KMS-11 (cell line): ENCODE data around the gene PRDX2.

Source experiments
- H2AFZ ChIP-seq: fragments of 200-600 bp; sonication (generic); 2 replicates; pipeline ENCODE4 v1.6.1; 2016; ENCODE audit warnings: antibody characterized with exemption, mixed run types, low read depth
- H3K27ac ChIP-seq: fragments of 200-600 bp; sonication (generic); 2 replicates; pipeline ENCODE4 v1.6.1; 2016; ENCODE audit warnings: mild to moderate bottlenecking, mixed run types
- H3K27me3 ChIP-seq: fragments of 200-600 bp; sonication (generic); 2 replicates; pipeline ENCODE4 v1.6.1; 2017; ENCODE audit warnings: mild to moderate bottlenecking, low read depth, mixed run types, moderate library complexity; ENCODE audit not compliant: insufficient read depth
- H3K36me3 ChIP-seq: fragments of 200-600 bp; sonication (generic); 2 replicates; pipeline ENCODE4 v1.6.1; 2017; ENCODE audit warnings: mild to moderate bottlenecking, mixed run types; ENCODE audit not compliant: insufficient read depth
- H3K4me1 ChIP-seq: fragments of 200-600 bp; sonication (generic); 2 replicates; pipeline ENCODE4 v1.6.1; 2016; ENCODE audit warnings: mild to moderate bottlenecking, low read depth, mixed run types; ENCODE audit not compliant: poor library complexity, severe bottlenecking
- H3K4me2 ChIP-seq: fragments of 200-600 bp; sonication (generic); 2 replicates; pipeline ENCODE4 v1.7.0; 2016; ENCODE audit warnings: mild to moderate bottlenecking, mixed run types
- H3K4me3 ChIP-seq: fragments of 200-600 bp; sonication (generic); IDR thresholded peaks from 2 replicates; pipeline ENCODE4 v1.6.1; 2017; ENCODE audit warnings: low read depth, low read length, mixed read lengths; ENCODE audit not compliant: insufficient read depth
- H3K79me2 ChIP-seq: fragments of 200-600 bp; sonication (generic); 2 replicates; pipeline ENCODE4 v1.6.1; 2016; ENCODE audit warnings: low read depth, mixed run types; ENCODE audit not compliant: insufficient read depth
- H3K9ac ChIP-seq: fragments of 200-600 bp; sonication (generic); 2 replicates; pipeline ENCODE4 v1.6.1; 2016; ENCODE audit warnings: mild to moderate bottlenecking, mixed run types
- H4K20me1 ChIP-seq: fragments of 200-600 bp; sonication (generic); 2 replicates; pipeline ENCODE4 v1.6.1; 2016; ENCODE audit warnings: mild to moderate bottlenecking, mixed run types; ENCODE audit not compliant: insufficient read depth
- TF ChIP-seq, protein P1 (sequence below): fragments of 200-600 bp; sonication (generic); conservative IDR thresholded peaks from 2 replicates; pipeline ENCODE4 v1.6.1; 2017; ENCODE audit warnings: low read depth, mild to moderate bottlenecking, antibody characterized with exemption, low read length, moderate library complexity, mixed read lengths

PRDX2 gene

DNA sequence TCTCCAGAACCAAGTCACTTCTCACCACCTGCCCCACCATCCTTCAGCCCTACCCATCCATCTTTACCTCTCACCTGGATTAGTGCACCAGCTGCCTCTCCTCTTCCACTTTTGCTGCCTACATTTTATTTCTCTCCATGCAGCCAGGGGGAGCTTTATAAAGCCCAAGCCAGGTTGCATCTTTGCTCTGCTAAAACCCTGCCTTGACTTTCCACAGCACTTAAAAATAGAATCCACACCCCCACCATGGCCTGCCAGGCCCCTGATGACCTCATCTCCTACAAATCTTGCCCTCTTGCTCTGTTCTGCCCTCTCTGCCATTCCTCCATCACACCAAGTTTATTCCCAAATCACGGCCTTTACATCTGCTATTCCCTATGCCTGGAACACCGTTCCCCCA is 28.0 kb downstream of the PRDX2 start:
- H3K4me2 ChIP-seq = peak overlapping the region; percentile 8; the same call in 1 of the 2 replicates
- H3K79me2 ChIP-seq = no peaks in the 10 kb centered on the region
- peaks cover 20% of the 10 kb centered on the region for H3K4me1 ChIP-seq
- no peak overlapping the region for H2AFZ ChIP-seq
- H4K20me1 ChIP-seq = no peaks in the 10 kb centered on the region
- H3K36me3 ChIP-seq = no peaks in the 10 kb centered on the region
- no peak overlapping the region for H3K27ac ChIP-seq
- TF ChIP-seq, protein P1, sequence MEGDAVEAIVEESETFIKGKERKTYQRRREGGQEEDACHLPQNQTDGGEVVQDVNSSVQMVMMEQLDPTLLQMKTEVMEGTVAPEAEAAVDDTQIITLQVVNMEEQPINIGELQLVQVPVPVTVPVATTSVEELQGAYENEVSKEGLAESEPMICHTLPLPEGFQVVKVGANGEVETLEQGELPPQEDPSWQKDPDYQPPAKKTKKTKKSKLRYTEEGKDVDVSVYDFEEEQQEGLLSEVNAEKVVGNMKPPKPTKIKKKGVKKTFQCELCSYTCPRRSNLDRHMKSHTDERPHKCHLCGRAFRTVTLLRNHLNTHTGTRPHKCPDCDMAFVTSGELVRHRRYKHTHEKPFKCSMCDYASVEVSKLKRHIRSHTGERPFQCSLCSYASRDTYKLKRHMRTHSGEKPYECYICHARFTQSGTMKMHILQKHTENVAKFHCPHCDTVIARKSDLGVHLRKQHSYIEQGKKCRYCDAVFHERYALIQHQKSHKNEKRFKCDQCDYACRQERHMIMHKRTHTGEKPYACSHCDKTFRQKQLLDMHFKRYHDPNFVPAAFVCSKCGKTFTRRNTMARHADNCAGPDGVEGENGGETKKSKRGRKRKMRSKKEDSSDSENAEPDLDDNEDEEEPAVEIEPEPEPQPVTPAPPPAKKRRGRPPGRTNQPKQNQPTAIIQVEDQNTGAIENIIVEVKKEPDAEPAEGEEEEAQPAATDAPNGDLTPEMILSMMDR = peak; percentile 24; the same call in 1 of the 2 replicates
- no peak overlapping the region for H3K4me3 ChIP-seq
- no peaks in the 10 kb centered on the region for H3K27me3 ChIP-seq
- no peak overlapping the region for H3K9ac ChIP-seq

- Histone ChIP-seq H2AFZ (no peak overlapping the region), H3K4me1 (peaks cover 17% of the 10 kb centered on the region), H4K20me1 (no peaks in the 10 kb centered on the region), H3K27ac (no peak overlapping the region), H3K4me3 (no peak overlapping the region), H3K4me2 (no peak overlapping the region), H3K36me3 (no peaks in the 10 kb centered on the region), H3K27me3 (no peaks in the 10 kb centered on the region), H3K79me2 (no peaks in the 10 kb centered on the region), H3K9ac (no peak overlapping the region)
- TF ChIP-seq, protein P1 = no peak
Measured at GRCh38 chr19:12772323-12772722, 29.3 kb downstream of the PRDX2 start.

DNA sequence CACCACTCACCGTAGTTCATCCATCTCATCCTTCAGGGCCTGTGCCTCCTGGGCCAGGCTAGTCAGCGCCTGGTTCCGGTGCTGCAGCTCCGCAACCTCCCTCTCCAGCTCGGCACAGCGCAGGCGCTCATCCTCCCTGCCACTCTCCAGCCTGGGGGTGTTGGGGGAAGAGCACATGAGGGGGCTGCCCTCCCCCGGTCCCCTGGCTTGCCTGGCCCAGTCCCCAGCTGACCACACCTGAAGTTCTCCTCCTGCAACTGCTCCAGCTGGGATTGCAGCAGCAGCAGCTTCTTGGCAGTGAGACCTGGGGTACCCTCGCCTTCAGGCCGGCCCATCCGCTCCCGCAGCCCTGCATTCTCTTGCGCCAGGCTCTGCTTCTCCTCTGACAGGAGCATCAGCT is 30.7 kb downstream of the PRDX2 start:
- Histone ChIP-seq H3K9ac (no peak overlapping the region), H4K20me1 (no peaks in the 10 kb centered on the region), H3K27me3 (no peaks in the 10 kb centered on the region), H3K36me3 (no peaks in the 10 kb centered on the region), H3K27ac (no peak overlapping the region), H3K4me3 (no peak overlapping the region), H3K4me1 (peaks cover 13% of the 10 kb centered on the region), H2AFZ (no peak overlapping the region), H3K4me2 (no peak overlapping the region), H3K79me2 (no peaks in the 10 kb centered on the region)
- TF ChIP-seq, protein P1 = no peak

GRCh38 chr19:12769689-12770088 is 31.9 kb downstream of the PRDX2 start:
- Histone ChIP-seq H4K20me1 (no peaks in the 10 kb centered on the region), H3K79me2 (no peaks in the 10 kb centered on the region), H3K4me2 (no peak overlapping the region), H3K4me3 (no peak overlapping the region), H2AFZ (no peak overlapping the region), H3K27me3 (no peaks in the 10 kb centered on the region), H3K36me3 (no peaks in the 10 kb centered on the region), H3K9ac (no peak overlapping the region), H3K27ac (no peak overlapping the region), H3K4me1 (peaks cover 13% of the 10 kb centered on the region)
- TF ChIP-seq, protein P1 = no peak
